Sigmoid colon (tissue), 7 donors: ENCODE results near the gene NPHP1. TPM values are rescaled to one million over a fixed set of nuclear protein-coding genes. Genes with fewer than 3 reads are reported as not detected.
"Not testable (repeated sequence)": the region's sequence is repeated elsewhere in the genome, so short reads cannot be mapped to it uniquely, and the experiment has no call there.

Experiments
- DNase-seq: peaks from one replicate; pipeline ENCODE4 v3.0.0-alpha.2; 2019
- H3K27ac ChIP-seq, 4 donors: fragments of 200-600 bp; sonication (generic); one replicate each; pipeline ENCODE4 v1.5.1; 2016 to 2019; ENCODE audit warnings: mild to moderate bottlenecking in 1 of 4
- H3K27me3 ChIP-seq, 3 donors: fragments of 200-600 bp; sonication (generic); one replicate each; pipeline ENCODE4 v1.5.1; 2019; ENCODE audit warnings: mild to moderate bottlenecking in 1 of 3
- H3K36me3 ChIP-seq, 4 donors: fragments of 200-600 bp; sonication (generic); one replicate each; pipeline ENCODE4 v1.5.1; 2016 to 2019
- H3K4me1 ChIP-seq, 4 donors: fragments of 200-600 bp; sonication (generic); one replicate each; pipeline ENCODE4 v1.5.1; 2017 to 2019
- H3K4me3 ChIP-seq, 4 donors: fragments of 200-600 bp; sonication (generic); one replicate each; pipeline ENCODE4 v1.5.1; 2017 to 2019; ENCODE audit warnings: mild to moderate bottlenecking in 2 of 4, moderate library complexity in 1 of 4
- H3K9me3 ChIP-seq, 4 donors: fragments of 200-600 bp in 3 of 4; sonication (generic) in 3 of 4; one replicate each; pipeline versions ENCODE4 v1.5.1 to v1.6.1; 2013 to 2019
- WGBS, 2 donors: extraction: QIAGEN DNeasy Blood & Tissue Kit; methylation state at CpG; one replicate each; pipeline ENCODE4 v1.1.7; 2013; 5-methylcytosine and 5-hydroxymethylcytosine counted together
- intact Hi-C: fragments of 100-400 bp; cut with DNase I; formaldehyde crosslinking; loops from one replicate; pipeline ENCODE4 v1.15.1; 2023
- polyA plus RNA-seq, 3 donors: library from polyadenylated mRNA; stranded (reverse); fragments of 200-250 nt; gene quantifications; one replicate each; pipeline ENCODE4 v1.2.3, GENCODE V29; 2013
- small RNA-seq, 3 donors: library from RNA; depleted of rRNA; stranded (forward); fragments of <200 nt; gene quantifications; one replicate each; pipeline ENCODE3, GENCODE V24; 2016
- total RNA-seq, 4 donors: library from RNA; depleted of rRNA; stranded (reverse); fragments of >200 nt; gene quantifications; one replicate each; pipeline ENCODE4 v1.1.0, GENCODE V29; 2016
- donor health status: healthy with polysubstance abuse.
- donor health status: Bipolar disorder and iron deficiency.
- donor health status: healthy.

NPHP1 gene
- total and polyA plus RNA-seq, 7 donors: 0.60 to 12.5 (median 6.1) TPM

GRCh38 chr2:110075896-110076295, 128.9 kb downstream of the NPHP1 start:
- 64 to 91% methylated on average over 2 of the region's 4 CpGs for WGBS, 2 donors
- H3K9me3 ChIP-seq, DNase-seq, intact Hi-C loops, H3K36me3 ChIP-seq, H3K27ac ChIP-seq, H3K4me3 ChIP-seq, H3K4me1 ChIP-seq, H3K27me3 ChIP-seq: not testable (repeated sequence)

Small RNA genes within 50 kb of the gene (small RNA-seq; reads per million reads assigned to genes)
- gene MIR4436B1: 0 reads per million in 3 donors

Other genes with a start within 250 kb of the NPHP1 start
- gene MALL, start 89.2 kb downstream of the NPHP1 start, total RNA-seq: 10 to 100 TPM in 1 of 4 donors, 1 to 10 TPM in 3; 1.5 to 14.1 (median 5.4) TPM
- 100 to 1,000 TPM in 2 of 3 donors, 10 to 100 TPM in 1; 97.3 to 183 (median 139) TPM for gene MALL, start 89.2 kb downstream of the NPHP1 start, polyA plus RNA-seq
- 100 to 1,000 TPM in 3 of 4 donors, 10 to 100 TPM in 1; 94.0 to 137 (median 131) TPM for gene MTLN, start 7.5 kb upstream of the NPHP1 start, total RNA-seq
- gene MTLN, start 7.5 kb upstream of the NPHP1 start, polyA plus RNA-seq: 100 to 1,000 TPM; 131 to 158 (median 143) TPM